GM18517 (cell line): ENCODE results near the gene CFL1.

ENCODE experiments used
- ATAC-seq: cut with Tn5 transposase; IDR thresholded peaks from one replicate; pipeline ENCODE4 v1.9.1; 2021; ENCODE audit warnings: mild to moderate bottlenecking, moderate library complexity; ENCODE audit not compliant: unreplicated experiment

The CFL1 gene

DNA sequence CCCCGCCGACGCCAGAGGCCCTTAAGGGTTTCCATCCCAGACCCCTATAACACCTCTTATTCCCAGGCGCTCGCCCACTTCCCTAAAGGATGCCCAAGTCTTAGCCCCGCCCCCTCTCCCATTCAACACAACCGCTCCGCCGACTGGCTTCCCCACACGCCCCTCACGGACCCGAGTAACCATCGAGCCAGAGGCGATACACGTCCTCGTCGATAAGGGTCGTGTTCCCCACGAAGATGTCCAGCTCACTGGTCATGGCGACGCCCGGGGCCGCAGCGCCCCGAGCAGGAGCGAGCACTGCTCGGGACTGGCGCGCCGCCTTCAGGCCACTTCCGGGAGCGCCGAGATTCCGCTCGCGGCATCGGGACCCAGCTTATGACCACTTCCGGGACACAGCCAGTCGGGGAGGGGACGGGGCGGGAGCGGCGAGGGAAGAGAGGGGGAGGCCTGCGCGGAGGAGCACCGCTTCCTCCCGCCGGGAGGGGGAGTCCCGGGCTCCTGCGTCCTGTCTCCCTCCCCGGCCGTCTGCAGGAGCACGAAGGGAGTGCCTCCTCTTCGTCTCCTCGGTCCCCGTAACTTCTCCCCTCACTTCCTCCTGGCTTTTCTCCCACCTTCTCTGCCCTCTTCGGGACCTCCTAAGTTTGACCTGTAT lies 30.3 kb upstream of the CFL1 start, which contains the start of gene FIBP:
FIBP (minus strand) TSS at position 309 of the 652 bp plus-strand sequence; CDS start at position 256, 53 bp downstream.
- peak; percentile 41 for ATAC-seq

DNA sequence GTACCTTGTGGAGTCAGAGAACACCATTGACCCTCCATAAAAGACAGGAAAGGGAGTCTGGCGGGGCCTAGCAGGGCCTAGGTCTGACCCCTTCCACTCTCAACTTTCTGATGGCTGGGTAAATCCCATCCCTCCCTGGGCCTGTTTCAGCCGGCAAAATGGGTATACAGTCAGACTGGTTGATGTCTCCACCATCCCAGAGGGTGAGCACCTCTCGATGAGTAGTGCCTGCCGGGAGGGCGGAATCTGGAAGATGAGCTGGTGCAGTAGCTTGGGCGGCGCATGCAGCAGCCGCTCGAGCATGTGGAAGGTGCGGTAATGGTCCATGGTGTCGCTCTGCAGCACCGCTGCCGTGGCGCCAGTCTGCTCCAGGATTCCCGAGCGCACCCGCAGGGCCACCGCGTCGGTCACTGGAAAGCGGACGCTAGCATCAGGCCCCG lies 29.8 kb upstream of the CFL1 start:
- ATAC-seq: no peak

DNA sequence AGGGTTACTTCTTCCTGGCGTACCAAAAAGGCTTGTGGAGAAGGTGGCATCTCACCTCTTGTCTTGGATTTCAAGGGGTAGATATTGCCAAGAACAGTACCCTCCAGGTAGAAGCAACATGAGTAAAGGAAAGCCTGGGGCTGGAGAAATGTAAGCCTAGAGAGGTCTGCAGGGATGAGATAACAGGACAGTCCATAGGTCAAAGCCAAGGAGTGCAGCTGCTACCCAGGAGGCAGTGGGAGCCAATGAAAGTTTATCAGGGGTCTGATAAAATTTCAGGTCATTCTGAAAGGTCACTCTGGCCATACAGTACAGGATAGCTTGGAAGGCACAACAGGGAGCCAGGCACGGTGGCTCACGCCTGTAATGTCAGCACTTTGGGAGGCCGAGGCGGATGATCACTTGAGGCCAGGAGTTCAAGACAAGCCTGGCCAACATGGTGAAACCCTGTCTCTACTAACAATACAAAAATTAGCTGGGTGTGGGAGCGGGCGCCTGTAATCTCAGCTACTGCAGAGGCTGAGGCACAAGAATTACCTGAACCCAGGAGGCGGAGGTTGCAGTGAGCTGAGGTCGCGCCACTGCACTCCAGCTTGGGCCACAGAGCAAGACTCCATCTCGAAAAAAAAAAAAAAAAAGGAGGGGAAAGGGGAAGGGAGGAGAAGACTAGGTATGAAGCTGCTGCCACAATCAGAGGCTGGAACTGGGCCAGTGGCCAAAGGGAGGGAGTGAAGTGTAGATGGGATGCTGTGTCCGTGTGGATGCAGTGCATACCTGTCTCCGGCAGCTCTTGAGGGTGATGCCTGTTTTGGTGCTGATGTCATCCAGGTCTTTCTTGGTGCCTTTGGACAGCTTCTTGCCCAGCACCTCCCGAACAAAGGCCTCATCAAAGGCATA lies 29.1 kb upstream of the CFL1 start:
- no peak for ATAC-seq

DNA sequence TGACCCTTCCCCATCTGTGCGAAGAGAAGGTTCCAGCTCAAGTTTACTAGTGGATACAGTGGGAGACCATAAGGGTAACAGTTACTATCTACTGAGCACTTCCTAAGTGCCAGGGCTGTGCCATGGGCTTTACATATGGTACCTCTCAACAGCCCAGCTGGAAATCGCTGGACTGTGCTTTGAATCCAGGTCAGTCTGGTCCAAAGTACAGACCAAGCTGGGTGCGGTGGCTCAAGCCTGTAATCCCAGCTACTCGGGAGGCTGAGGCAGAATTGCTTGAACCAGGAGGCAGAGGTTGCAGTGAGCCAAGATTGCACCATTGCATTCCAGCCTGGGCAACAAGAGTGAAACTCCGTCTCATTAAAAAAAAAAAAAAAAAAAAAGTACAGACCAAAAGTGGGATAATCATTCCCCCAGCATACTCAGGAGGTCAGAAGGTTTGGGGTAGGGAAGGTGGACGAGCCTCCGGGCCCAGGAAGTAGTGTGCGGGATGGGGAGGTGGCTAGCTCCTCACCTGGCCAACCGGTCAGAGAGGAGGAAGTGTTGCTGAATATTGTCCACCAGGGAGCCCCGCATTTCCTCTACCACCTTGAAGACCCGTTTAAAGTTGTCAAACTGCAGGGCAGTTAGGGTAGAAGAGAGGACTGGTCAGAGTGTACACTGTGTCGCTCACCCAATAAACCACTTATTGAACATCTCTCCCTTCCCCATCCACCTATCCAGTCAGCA lies 28.0 kb upstream of the CFL1 start:
- no peak for ATAC-seq

DNA sequence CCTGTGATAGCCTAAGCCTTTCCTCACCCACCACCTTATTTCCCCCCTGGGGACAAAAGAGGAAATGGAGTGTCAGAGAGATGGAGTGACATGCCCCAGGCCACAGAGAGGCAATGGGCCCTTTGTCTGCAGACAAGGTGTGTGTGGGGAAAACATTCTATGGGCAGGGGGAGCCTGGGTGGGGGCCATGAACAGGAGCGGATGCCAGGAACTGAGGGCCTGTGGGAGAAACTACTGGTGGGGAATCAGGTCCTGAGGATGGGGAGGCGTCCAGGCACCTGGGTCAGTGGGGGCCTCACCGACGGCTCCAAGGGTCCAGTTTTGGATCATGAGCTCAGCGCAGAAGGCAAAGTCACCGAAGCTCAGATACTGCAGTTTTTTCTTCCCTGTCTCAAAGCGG lies 27.3 kb upstream of the CFL1 start:
- no peak for ATAC-seq

DNA sequence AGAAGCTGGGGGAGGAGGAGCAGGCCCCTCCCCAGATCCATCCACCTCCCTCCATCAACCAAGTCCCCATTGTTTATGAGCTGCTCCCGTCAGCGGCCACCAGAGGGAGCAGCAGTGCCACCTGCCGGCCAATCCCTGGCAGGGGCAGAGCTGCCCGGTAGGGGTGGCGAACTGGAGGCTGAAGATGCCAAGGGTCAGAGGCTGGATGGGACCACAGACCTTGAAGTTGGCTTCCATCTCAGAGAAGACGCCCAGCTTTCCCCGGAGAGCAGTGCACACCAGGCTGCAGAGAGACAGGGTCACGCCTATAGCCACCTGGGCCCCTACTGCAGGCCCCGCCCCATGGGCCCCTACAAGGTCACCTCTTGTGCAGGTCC lies 26.7 kb upstream of the CFL1 start:
- ATAC-seq: no peak

DNA sequence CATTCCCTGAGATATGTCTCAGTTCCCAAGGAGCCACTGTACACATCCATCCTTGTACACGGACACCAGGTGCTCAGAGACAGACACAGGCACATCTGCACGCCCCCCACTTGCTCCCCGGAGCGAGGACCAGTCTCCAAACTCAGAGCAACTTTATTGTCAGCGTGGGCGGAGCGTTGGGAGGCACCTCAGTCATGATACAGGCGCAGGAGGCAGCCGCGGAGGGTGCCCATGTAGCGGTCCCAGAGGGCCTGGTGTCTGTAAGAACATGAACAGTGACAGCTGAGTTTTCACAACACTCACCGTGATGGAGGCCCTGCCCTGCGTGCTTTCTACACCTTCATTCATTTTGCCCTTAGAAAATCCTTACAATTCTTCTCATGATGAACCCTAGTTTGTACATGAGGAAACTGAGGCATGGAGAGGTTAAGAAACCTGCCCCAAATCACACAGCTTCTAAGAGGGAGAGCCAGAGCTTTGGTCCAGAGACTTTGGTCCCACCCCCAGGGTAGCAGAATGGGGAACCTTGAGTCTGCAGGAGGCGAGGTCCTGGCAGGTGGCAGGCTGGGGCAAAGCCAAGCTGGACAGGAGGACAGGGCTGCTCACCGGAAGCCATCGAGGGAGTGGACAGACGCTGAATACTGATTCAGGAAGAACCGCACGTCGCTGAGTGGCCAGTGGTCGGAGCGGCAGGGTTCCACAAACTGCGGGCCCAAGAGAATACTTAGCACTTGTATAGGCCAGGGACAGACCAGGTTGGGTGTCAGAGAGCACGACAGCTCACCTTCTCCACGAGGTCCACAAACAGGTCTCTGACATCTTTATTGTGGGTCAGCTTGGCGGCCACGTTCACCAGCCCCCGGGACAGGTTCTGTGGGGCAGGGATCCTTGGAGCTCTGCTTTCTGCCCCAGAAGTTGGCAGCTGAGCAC lies 26.1 kb upstream of the CFL1 start:
- no peak for ATAC-seq

DNA sequence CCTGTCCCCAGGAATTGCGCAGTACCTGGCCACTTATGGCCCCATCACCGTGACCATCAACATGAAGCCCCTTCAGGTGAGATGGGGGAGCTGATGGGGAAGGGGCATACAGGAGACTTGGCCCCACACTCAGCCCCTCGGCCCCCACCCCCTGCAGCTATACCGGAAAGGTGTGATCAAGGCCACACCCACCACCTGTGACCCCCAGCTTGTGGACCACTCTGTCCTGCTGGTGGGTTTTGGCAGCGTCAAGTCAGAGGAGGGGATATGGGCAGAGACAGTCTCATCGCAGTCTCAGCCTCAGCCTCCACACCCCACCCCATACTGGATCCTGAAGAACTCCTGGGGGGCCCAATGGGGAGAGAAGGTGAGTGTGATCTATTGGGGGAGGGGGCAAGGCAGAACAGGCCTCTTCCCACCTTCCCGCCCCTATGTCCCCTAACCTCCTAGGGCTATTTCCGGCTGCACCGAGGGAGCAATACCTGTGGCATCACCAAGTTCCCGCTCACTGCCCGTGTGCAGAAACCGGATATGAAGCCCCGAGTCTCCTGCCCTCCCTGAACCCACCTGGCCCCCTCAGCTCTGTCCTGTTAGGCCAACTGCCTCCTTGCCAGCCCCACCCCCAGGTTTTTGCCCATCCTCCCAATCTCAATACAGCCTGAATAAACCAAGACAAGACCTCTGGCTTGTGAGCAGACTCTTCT lies 25.2 kb upstream of the CFL1 start:
- ATAC-seq: no peak

DNA sequence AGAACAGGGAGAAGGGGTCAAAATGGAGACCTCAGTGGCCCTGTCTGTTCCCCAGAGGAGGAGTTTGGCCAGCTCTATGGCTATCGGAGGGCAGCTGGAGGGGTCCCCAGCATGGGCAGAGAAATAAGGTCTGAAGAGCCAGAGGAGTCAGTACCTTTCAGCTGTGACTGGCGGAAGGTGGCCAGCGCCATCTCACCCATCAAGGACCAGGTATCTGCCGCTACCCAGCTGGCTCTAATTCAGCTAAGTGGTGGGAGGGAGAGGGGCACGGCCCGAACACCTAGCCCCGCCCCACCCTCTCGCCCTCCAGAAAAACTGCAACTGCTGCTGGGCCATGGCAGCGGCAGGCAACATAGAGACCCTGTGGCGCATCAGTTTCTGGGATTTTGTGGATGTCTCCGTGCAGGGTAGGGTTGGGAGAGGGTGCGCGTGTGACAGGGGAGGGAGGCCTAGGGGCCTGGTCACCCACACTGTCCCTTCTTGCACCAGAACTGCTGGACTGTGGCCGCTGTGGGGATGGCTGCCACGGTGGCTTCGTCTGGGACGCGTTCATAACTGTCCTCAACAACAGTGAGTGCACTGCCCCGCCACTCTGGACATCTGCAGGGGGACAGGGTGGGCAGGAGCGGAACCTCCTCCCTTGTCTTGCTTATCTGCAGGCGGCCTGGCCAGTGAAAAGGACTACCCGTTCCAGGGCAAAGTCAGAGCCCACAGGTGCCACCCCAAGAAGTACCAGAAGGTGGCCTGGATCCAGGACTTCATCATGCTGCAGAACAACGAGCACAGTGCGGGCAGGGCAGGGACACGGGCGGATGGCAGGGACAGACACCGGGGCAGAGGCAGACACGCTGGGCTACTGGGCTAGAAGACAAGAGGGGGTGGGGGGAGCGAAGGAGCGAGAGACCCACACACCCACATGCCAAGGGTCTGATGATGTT lies 24.4 kb upstream of the CFL1 start:
- ATAC-seq: no peak

DNA sequence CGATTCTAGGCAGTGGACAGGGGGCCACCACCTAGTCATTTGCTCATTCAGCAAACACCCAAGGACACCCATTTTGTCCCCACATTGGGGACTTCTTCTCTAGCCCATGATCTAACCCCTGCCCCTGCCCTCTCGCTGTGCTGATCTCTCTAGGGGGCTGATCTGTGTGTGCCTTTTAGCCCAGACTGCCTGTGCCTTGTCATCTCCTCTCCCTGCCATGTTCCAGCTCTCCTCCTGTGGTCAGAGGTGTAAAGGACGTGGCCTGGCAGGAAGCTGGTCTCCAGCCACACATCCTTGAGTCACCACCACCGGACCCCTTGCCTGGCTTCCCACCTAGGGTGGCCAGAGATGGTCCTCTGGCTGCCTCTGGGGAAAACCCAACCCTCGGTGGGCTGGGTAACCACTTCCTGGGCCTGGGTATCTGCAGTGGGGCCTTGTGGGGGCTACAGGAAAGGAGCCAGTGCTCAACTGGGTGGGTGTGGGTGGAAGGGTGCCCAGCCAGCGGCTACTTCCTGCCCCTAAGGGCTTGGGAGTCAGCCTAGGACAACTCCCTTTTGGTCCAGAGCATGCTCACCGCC lies 23.0 kb upstream of the CFL1 start:
- ATAC-seq: no peak

DNA sequence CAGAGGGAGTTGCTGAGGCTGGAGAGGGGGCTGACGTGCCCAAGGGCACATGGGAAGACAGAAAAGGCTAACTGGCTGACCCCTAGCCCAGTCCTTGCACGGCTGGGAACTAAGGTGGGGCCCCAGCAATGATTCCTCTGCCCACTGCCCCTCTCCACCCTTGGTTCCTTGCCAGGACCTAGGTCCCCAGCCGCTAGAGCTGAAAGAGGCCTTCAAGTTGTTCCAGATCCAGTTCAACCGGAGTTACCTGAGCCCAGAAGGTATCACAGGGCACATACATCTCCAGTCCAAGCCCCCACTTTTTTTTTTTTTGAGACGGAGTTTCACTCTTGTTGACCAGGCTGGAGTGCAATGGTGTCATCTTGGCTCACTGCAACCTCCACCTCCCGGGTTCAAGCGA lies 22.0 kb upstream of the CFL1 start:
- ATAC-seq: no peak

DNA sequence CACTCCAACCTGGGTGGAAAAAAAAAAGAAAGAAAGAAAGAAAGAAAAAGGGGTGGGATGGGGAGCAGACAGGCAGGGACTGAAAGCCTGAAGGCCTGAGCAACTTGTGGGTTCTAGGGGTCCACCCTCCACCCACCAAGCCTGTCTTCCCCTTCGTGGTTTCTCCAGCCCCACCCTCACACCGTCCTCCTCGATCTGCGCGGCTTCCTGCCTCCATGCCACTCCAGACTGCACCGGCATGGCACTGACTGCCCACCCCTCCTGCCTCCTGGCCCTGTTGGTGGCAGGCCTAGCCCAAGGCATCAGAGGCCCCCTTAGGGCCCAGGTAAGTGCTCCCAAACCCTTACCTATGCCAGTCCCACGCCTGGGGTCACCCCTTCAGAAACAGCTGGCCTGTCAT lies 21.6 kb upstream of the CFL1 start, which contains the start of gene CTSW:
CTSW (plus strand) TSS at position 221 of the 400 bp plus-strand sequence; CDS start at position 239, 18 bp downstream.
- ATAC-seq: no peak

DNA sequence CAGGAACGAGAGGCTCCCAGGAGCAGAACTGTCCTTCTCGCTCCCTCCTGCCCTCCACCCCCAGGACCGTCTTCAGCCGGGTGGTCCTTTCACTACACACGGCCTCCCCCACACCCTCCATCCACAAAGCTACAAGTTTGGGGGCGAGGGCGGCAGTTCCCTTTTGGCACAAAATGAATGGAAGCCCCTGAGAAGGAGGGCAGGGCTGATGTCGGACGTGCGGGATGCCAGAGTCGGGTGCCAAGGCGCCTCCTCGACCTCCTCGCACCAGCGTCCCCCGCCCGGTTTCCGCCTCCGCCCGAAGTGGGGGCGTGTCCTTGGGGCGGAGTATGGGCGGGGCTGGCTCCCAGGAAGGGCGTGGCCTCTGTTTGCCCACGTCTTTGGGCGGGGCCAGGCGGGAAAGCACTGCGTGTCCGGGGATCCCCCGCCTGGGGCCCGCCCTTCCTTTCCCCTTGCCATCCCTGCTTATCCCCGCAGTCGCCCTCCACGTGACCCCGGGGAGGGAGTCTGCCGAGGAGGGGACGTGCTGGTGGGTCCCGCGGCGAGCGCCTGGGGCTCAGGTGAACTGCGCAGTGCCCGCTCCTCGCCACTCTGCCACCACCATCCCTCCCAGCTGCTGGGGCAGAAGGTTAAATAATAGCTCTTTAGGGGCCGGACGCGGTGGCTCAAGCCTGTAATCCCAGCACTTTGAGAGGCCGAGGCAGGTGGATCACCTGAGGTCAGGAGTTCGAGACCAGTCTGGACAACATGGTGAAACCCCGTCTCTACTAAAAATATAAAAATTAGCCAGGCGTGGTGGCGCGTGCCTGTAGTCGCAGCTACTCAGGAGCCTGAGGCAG lies 15.6 kb upstream of the CFL1 start:
- ATAC-seq: peak; percentile 77

DNA sequence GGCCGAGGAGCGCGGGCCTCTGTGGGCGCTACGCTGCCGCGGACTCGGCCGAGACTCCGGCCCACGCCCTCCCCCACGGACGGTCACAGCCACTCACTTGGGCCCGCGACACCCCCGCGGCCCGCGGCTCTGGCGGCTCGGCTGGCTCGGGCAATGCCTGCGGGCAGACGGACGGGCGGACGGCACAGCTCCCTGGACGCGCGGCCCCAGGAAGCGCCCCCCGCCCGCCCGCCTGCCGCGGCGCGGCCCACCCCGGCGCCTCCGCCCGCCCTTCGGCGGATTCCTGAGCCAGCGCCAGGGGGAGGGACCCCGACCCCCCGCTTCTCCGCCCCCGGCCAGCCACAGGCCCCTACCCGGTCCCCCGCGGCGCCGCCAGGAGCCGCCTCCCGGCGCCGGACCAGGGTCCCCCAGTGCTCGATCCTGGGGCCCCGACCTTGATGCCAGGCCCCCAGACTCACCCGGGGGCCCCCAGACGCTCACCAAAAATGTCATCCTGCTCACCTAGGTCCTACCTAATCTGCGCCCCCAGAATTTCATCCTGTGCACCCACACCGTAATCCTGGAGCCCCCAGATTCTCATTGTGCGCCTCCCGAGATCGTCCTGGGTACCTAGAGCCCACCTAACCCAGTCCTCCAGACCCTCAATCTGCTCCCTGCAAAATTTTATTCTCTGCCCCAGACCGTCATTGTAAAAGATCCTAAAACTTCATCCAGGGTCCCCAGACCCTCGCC lies 14.8 kb upstream of the CFL1 start, which contains the start of gene EFEMP2:
EFEMP2 (minus strand) TSS at position 215 of the 732 bp plus-strand sequence. CDS start 446 bp downstream, outside the sequence.
- no peak for ATAC-seq

DNA sequence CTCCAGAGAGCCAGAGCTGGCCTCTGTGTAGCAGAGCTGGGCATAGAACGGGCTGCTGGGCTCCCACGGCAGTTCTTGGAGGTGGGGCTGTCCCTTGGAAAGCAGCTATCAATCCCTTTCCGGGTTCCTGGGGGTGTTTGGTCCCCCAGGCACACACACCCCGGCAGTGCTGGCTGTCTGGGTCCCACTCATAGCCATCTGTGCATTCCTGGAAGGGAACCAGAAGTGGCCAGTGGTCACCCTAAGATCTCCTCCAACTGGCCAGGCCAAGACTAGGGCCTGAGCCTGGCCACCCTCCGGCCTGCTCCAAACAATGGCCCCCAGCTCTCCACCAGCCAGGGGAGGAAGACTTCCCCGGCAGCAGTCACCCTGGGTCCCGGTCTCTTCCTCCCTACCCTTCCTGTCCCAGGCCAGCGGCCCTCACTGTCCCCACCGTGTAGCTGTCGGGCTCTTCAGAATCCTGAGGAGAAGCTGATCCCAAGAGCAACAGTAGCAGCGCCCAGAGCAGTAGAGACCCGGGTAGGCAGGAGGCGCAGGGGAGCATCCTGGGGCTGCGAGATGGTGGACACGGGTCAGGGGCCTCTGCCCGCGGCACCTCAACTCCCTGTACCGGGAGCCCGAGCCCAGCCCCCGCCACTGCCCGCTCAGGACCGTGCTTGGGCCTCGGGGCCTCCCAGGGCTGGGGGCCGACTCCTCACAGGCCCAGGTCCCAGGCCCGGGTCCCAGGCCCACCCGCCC lies 14.0 kb upstream of the CFL1 start:
- no peak for ATAC-seq
